ENCODE measurements around the gene C10orf71.

DNA sequence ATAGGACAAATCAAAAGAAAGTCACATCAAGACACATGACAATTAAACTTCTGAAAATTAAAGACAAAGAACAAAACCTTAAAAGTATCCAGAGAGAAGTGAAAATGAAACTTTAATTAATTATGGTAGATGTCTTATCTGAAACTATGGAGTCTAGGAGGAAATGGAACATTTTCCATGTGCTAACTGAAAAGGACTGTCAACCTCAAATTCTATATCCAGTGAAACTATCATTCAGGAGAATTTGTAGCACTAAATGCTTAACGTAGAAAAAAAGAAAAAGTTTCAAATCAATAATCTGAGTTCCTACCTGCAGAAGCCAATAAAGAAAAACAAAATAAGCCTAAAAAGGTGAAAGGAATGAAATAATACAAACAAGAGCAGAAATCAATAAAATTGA lies 33.1 kb upstream of the C10orf71 start:
- TF ChIP-seq, protein P1, sequence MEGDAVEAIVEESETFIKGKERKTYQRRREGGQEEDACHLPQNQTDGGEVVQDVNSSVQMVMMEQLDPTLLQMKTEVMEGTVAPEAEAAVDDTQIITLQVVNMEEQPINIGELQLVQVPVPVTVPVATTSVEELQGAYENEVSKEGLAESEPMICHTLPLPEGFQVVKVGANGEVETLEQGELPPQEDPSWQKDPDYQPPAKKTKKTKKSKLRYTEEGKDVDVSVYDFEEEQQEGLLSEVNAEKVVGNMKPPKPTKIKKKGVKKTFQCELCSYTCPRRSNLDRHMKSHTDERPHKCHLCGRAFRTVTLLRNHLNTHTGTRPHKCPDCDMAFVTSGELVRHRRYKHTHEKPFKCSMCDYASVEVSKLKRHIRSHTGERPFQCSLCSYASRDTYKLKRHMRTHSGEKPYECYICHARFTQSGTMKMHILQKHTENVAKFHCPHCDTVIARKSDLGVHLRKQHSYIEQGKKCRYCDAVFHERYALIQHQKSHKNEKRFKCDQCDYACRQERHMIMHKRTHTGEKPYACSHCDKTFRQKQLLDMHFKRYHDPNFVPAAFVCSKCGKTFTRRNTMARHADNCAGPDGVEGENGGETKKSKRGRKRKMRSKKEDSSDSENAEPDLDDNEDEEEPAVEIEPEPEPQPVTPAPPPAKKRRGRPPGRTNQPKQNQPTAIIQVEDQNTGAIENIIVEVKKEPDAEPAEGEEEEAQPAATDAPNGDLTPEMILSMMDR (IDR thresholded peaks at IDR 0.05), result no peak
- TF ChIP-seq POLR2AphosphoS5 (IDR thresholded peaks at IDR 0.05) (no peak), POLR2A (IDR thresholded peaks at IDR 0.05) (no peak)

All from breast epithelium (tissue), 3 donors.